Ovary (tissue), 3 donors: ENCODE measurements around the gene PLEKHM3.

Source experiments
- POLR2A ChIP-seq: fragments of 450-650 bp; IDR thresholded peaks from one replicate; pipeline ENCODE4 v1.6.1; 2017; ENCODE audit warnings: antibody characterized with exemption, mild to moderate bottlenecking, moderate library complexity
- TF ChIP-seq, protein P1 (sequence below), 3 donors: fragments of 450-650 bp in 2 of 3; fragments of 200-600 bp in 1 of 3; IDR thresholded peaks; one replicate each; pipeline versions ENCODE4 v1.5.1 to v1.8.0; 2016 to 2022; ENCODE audit warnings: antibody characterized with exemption in 3 of 3, mild to moderate bottlenecking in 1 of 3
- donor health status: DM: no; HTN: no; CAD: no.

- TF ChIP-seq, protein P1, sequence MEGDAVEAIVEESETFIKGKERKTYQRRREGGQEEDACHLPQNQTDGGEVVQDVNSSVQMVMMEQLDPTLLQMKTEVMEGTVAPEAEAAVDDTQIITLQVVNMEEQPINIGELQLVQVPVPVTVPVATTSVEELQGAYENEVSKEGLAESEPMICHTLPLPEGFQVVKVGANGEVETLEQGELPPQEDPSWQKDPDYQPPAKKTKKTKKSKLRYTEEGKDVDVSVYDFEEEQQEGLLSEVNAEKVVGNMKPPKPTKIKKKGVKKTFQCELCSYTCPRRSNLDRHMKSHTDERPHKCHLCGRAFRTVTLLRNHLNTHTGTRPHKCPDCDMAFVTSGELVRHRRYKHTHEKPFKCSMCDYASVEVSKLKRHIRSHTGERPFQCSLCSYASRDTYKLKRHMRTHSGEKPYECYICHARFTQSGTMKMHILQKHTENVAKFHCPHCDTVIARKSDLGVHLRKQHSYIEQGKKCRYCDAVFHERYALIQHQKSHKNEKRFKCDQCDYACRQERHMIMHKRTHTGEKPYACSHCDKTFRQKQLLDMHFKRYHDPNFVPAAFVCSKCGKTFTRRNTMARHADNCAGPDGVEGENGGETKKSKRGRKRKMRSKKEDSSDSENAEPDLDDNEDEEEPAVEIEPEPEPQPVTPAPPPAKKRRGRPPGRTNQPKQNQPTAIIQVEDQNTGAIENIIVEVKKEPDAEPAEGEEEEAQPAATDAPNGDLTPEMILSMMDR (IDR thresholded peaks at IDR 0.05) = no peak
- no peak for TF ChIP-seq POLR2A
Measured at GRCh38 chr2:207831584-207832248, 193.6 kb downstream of the PLEKHM3 start.
